IMR-90 (cell line): ENCODE data around the gene TFRC. TPM values are rescaled to one million over a fixed set of nuclear protein-coding genes. Genes with fewer than 3 reads are reported as not detected.

Experiments
- ATAC-seq: fragments of 200-7000 bp; cut with Tn5 transposase; 2 replicates; pipeline ENCODE4 v1.9.1; 2020; ENCODE audit warnings: low read depth, mild to moderate bottlenecking, moderate library complexity
- BruUV-seq: library from RNA; stranded (reverse); fragments of 400-500 nt; replicated peaks from 2 replicates; lab custom pipeline; 2021; lab: Mats Ljungman, UMichigan
- CTCF ChIA-PET: fragments of 300-600 bp; formaldehyde crosslinking; extraction: SDS; loops from one replicate; lab custom pipeline; 2021; ENCODE audit warnings: antibody characterized with exemption; lab: Yijun Ruan, JAX
- POLR2A ChIA-PET: fragments of 300-600 bp; sonication (Branson Sonifier 250); formaldehyde crosslinking; loops from one replicate; lab custom pipeline; 2022; ENCODE audit warnings: antibody characterized with exemption; ENCODE audit not compliant: unreplicated experiment; lab: Charles Lee
- DNase-seq: peaks from one replicate; pipeline ENCODE4 v3.0.0; 2013
- H2AFZ ChIP-seq: replicated peaks from 2 replicates; pipeline ENCODE3; 2013; ENCODE audit warnings: low read length, mild to moderate bottlenecking; ENCODE audit not compliant: poor library complexity
- H2AK5ac ChIP-seq: 2 replicates; pipeline ENCODE4 v1.6.1; 2013; ENCODE audit warnings: low read depth, low read length, inconsistent platforms
- H2AK9ac ChIP-seq: replicated peaks from 2 replicates; pipeline ENCODE3; 2013; ENCODE audit warnings: mild to moderate bottlenecking, low read depth, low read length, moderate library complexity; ENCODE audit not compliant: poor library complexity
- H2BK120ac ChIP-seq: 2 replicates; pipeline ENCODE4 v1.6.1; 2013; ENCODE audit warnings: low read depth, low read length, inconsistent platforms
- H2BK15ac ChIP-seq: 3 replicates; pipeline ENCODE4 v1.6.1; 2013; ENCODE audit warnings: low read depth, low read length, inconsistent platforms
- H2BK20ac ChIP-seq: 2 replicates; pipeline ENCODE4 v1.6.1; 2013; ENCODE audit warnings: low read depth, mild to moderate bottlenecking, inconsistent platforms, low read length, moderate library complexity
- H2BK5ac ChIP-seq: 2 replicates; pipeline ENCODE4 v1.6.1; 2013; ENCODE audit warnings: mild to moderate bottlenecking, low read depth, low read length, inconsistent platforms; ENCODE audit not compliant: poor library complexity, severe bottlenecking
- H3K14ac ChIP-seq: replicated peaks from 2 replicates; pipeline ENCODE4 v1.6.1; 2013; ENCODE audit warnings: low read depth, low read length, inconsistent platforms
- H3K18ac ChIP-seq: 2 replicates; pipeline ENCODE4 v1.6.1; 2013; ENCODE audit warnings: low read depth, low read length, control low read depth
- H3K23ac ChIP-seq: 2 replicates; pipeline ENCODE4 v1.6.1; 2013; ENCODE audit warnings: low read depth, low read length, inconsistent platforms
- H3K27ac ChIP-seq: 2 replicates; pipeline ENCODE4 v1.5.1; 2013; ENCODE audit warnings: mild to moderate bottlenecking, control low read depth, low read length; ENCODE audit not compliant: insufficient read depth
- H3K27me3 ChIP-seq: 2 replicates; pipeline ENCODE4 v1.6.1; 2013; ENCODE audit warnings: low read length; ENCODE audit not compliant: control insufficient read depth, insufficient read depth
- H3K36me3 ChIP-seq: 2 replicates; pipeline ENCODE4 v1.6.1; 2013; ENCODE audit warnings: low read length, mixed read lengths; ENCODE audit not compliant: control insufficient read depth, insufficient read depth
- H3K4ac ChIP-seq: 2 replicates; pipeline ENCODE4 v1.6.1; 2013; ENCODE audit warnings: low read depth, low read length, inconsistent platforms
- H3K4me1 ChIP-seq: 2 replicates; pipeline ENCODE4 v1.6.1; 2013; ENCODE audit warnings: low read length, mixed read lengths; ENCODE audit not compliant: control insufficient read depth, insufficient read depth
- H3K4me2 ChIP-seq: 2 replicates; pipeline ENCODE4 v1.6.1; 2013; ENCODE audit warnings: low read depth, mild to moderate bottlenecking, control low read depth, low read length, moderate library complexity
- H3K4me3 ChIP-seq: 2 replicates; pipeline ENCODE4 v1.5.1; 2013; ENCODE audit warnings: low read depth, mild to moderate bottlenecking, control low read depth, low read length, moderate library complexity; ENCODE audit not compliant: insufficient read depth
- H3K56ac ChIP-seq: 2 replicates; pipeline ENCODE4 v1.6.1; 2013; ENCODE audit warnings: low read length, inconsistent platforms; ENCODE audit not compliant: insufficient read depth; ENCODE audit errors: extremely low read depth
- H3K79me1 ChIP-seq, 2 experiments: 2 replicates each; pipeline ENCODE4 v1.6.1; 2013; ENCODE audit warnings: low read length in 2 of 2, inconsistent platforms in 1 of 2, low read depth in 1 of 2
- H3K9ac ChIP-seq: 2 replicates; pipeline ENCODE4 v1.6.1; 2013; ENCODE audit warnings: low read depth, low read length, control low read depth
- H3K9me1 ChIP-seq: 2 replicates; pipeline ENCODE4 v1.6.1; 2013; ENCODE audit warnings: low read length, inconsistent platforms; ENCODE audit not compliant: insufficient read depth
- H3K9me3 ChIP-seq: 2 replicates; pipeline ENCODE4 v1.6.1; 2013; ENCODE audit warnings: low read length; ENCODE audit not compliant: control insufficient read depth, insufficient read depth
- H4K20me1 ChIP-seq: 2 replicates; pipeline ENCODE4 v1.6.1; 2013; ENCODE audit warnings: low read length, inconsistent platforms; ENCODE audit not compliant: insufficient read depth
- H4K5ac ChIP-seq: 2 replicates; pipeline ENCODE4 v1.6.1; 2013; ENCODE audit warnings: mild to moderate bottlenecking, low read depth, low read length, control low read depth
- H4K8ac ChIP-seq, 2 experiments: 2 replicates each; pipeline ENCODE4 v1.6.1; 2013; ENCODE audit warnings: low read depth in 2 of 2, low read length in 2 of 2, control low read depth in 1 of 2, inconsistent platforms in 1 of 2
- H4K91ac ChIP-seq: 2 replicates; pipeline ENCODE4 v1.6.1; 2013; ENCODE audit warnings: low read depth, low read length, inconsistent platforms; ENCODE audit not compliant: insufficient read depth
- CHD1 ChIP-seq: IDR thresholded peaks from 2 replicates; pipeline ENCODE4 v1.6.1; 2012; ENCODE audit warnings: low read depth, low read length, improper control_type of control experiment
- MAZ ChIP-seq: IDR thresholded peaks from 2 replicates; pipeline ENCODE4 v1.6.1; 2012; ENCODE audit warnings: low read depth, mild to moderate bottlenecking, low read length, improper control_type of control experiment, moderate library complexity, borderline replicate concordance
- POLR2A ChIP-seq: IDR thresholded peaks from 2 replicates; pipeline ENCODE4 v1.6.1; 2012; ENCODE audit warnings: mild to moderate bottlenecking, low read depth, low read length
- RCOR1 ChIP-seq: IDR thresholded peaks from 2 replicates; pipeline ENCODE4 v1.6.1; 2012; ENCODE audit warnings: mild to moderate bottlenecking, low read length, improper control_type of control experiment; ENCODE audit not compliant: insufficient replicate concordance
- RFX5 ChIP-seq: IDR thresholded peaks from 2 replicates; pipeline ENCODE4 v1.8.0; 2012; ENCODE audit warnings: low read depth, mild to moderate bottlenecking, low read length, moderate library complexity
- USF2 ChIP-seq: fragments of 150-350 bp; IDR thresholded peaks from 2 replicates; pipeline ENCODE4 v1.6.1; 2017; ENCODE audit warnings: mild to moderate bottlenecking, antibody characterized with exemption, low read length, low read depth
- WGBS, 2 experiments: methylation state at CpG; one replicate each; pipeline versions ENCODE4 v1.1.5 to v1.1.7; 2013; ENCODE audit warnings: missing lambda C conversion rate in 2 of 2; ENCODE audit not compliant: insufficient read length in 1 of 2; ENCODE audit errors: extremely low coverage in 2 of 2; 5-methylcytosine and 5-hydroxymethylcytosine counted together
- dilution Hi-C: fragments of 300-500 bp; cut with HindIII; formaldehyde crosslinking; loops from one replicate; pipeline ENCODE4 v1.14.3; 2018; ENCODE audit warnings: low sequenced_read_pairs; ENCODE audit not compliant: unreplicated experiment
- in situ Hi-C: fragments of 300-500 bp; cut with MboI; formaldehyde crosslinking; loops from 3 replicates; pipeline ENCODE4 v1.14.3; 2019; ENCODE audit warnings: low sequenced_read_pairs, inconsistent platforms, mixed read lengths
- intact Hi-C: fragments of 100-400 bp; cut with micrococcal nuclease; formaldehyde crosslinking; loops from 2 replicates; pipeline ENCODE4 v1.10.0; 2022
- polyA plus RNA-seq, 3 experiments: library from polyadenylated mRNA; depleted of rRNA; stranded (reverse); fragments of >200 nt; gene quantifications; 2 replicates each; pipeline ENCODE4 v1.2.3, GENCODE V29; 2012; ENCODE audit warnings: low replicate concordance in 1 of 3
- total RNA-seq: library from RNA; depleted of rRNA; stranded (reverse); fragments of >200 nt; gene quantifications from 2 replicates; pipeline ENCODE4 v1.2.3, GENCODE V29; 2012
- TF ChIP-seq, protein P1 (sequence below): fragments of 150-350 bp; IDR thresholded peaks from 2 replicates; pipeline ENCODE4 v1.6.1; 2016; ENCODE audit warnings: low read depth, mild to moderate bottlenecking, low read length, moderate library complexity, borderline replicate concordance

The TFRC gene
- total and polyA plus RNA-seq, 2 of the 4 experiments (the other 2 are of a cell fraction), result 78.6 to 156 TPM

DNA sequence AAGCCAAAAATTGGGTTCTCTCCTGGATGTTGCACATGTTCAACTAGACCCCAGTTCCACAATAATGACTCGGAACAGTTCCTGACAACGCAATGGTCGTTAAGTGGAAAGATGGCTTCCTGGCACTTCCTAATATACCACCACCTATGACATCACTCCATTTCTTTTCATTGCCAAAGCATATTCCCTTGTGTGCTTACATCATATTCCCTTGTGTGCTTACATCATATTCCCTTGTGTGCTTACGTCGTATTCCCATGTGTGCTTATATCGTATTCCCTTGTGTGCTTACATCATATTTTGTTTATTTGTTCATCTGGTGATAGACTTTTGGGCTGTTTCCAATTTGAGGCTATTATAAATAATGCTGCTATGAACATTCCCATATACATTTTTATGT, 39.2 kb downstream of the TFRC start:
- Histone ChIP-seq H3K14ac (no peak overlapping the region), H2BK5ac (no peak overlapping the region), H3K27ac (no peak overlapping the region), H3K4me1 (no peaks in the 10 kb centered on the region), H3K56ac (no peak overlapping the region), H4K20me1 (no peaks in the 10 kb centered on the region), H4K91ac (no peak overlapping the region), H3K23ac (no peak overlapping the region), H3K9ac (no peak overlapping the region), H3K4me2 (no peak overlapping the region), H2AK5ac (no peak overlapping the region), H3K79me1 (no peaks in the 10 kb centered on the region), H3K4ac (no peak overlapping the region), H3K9me1 (no peaks in the 10 kb centered on the region; the same call in 1 of the 2 replicates), H4K8ac (no peak overlapping the region), H3K18ac (no peak overlapping the region), H2AK9ac (peak overlapping the region; percentile 45), H3K9me3 (peaks cover 4% of the 10 kb centered on the region; the same call in 1 of the 2 replicates), H4K5ac (no peak overlapping the region), H2BK120ac (no peak overlapping the region), H2BK20ac (no peak overlapping the region), H2AFZ (no peak overlapping the region), H3K27me3 (no peaks in the 10 kb centered on the region), H2BK15ac (no peak overlapping the region), H3K36me3 (peaks cover 2% of the 10 kb centered on the region; the same call in 1 of the 2 replicates), H3K4me3 (no peak overlapping the region)
- ChIA-PET CTCF (no interaction called here), POLR2A (no interaction called here)
- TF ChIP-seq MAZ, result no peak
- no peak for TF ChIP-seq RCOR1
- no peak for TF ChIP-seq CHD1
- TF ChIP-seq RFX5, result no peak
- TF ChIP-seq, protein P1, sequence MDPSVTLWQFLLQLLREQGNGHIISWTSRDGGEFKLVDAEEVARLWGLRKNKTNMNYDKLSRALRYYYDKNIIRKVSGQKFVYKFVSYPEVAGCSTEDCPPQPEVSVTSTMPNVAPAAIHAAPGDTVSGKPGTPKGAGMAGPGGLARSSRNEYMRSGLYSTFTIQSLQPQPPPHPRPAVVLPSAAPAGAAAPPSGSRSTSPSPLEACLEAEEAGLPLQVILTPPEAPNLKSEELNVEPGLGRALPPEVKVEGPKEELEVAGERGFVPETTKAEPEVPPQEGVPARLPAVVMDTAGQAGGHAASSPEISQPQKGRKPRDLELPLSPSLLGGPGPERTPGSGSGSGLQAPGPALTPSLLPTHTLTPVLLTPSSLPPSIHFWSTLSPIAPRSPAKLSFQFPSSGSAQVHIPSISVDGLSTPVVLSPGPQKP, result no peak
- no peak for TF ChIP-seq POLR2A
- TF ChIP-seq USF2, result no peak
- WGBS, 2 experiments, result 100% methylated on average over 1 of the region's 6 CpGs; no CpG with 5 or more reads in 1 of the 2 experiments
- in situ Hi-C loops (no loop called here), dilution Hi-C loops (no loop called here), intact Hi-C loops (loop anchor here (1.0 kb wide), 1 partner anchor 9 kb away; no protein-coding TSS in a partner anchor)
- ATAC-seq, result no peak
- DNase-seq, result no peak
- BruUV-seq, result no TSS peak
